GDM1 (cell line): ENCODE measurements around the gene AKT3.
"Not testable (repeated sequence)": the region's sequence is repeated elsewhere in the genome, so short reads cannot be mapped to it uniquely, and the experiment has no call there.

Source experiments
- DNase-seq: peaks from one replicate; lab custom pipeline; 2025; lab: John Stamatoyannopoulos, UW

Gene AKT3

GRCh38 chr1:243842161-243842560, 7.9 kb downstream of the AKT3 start:
- DNase-seq: no peak

- DNase-seq: no peak
Measured at GRCh38 chr1:243841507-243841906, 8.5 kb downstream of the AKT3 start.

- DNase-seq: no peak
Measured at GRCh38 chr1:243837907-243838535, 12.0 kb downstream of the AKT3 start.

- DNase-seq: no peak
Measured at GRCh38 chr1:243834130-243834529, 15.9 kb downstream of the AKT3 start.

DNA sequence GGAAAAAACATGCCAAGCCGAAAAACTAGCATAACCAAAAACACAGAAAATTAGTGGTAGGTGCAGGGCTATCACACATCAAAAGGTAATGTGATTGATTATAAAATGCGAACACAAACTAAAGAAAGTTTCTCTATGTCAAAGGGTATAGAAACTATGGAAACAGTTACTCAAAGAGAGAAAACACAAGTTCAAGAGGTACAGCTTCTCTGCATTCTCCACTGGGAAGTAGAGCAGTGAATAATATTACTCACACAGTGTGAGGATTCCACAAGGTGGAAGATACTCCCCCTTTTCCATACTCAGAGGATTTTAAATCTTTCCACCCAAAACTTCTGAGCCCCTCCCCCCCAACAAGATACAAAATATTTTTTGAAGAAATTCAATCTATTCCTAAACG, 18.6 kb downstream of the AKT3 start:
- DNase-seq: no peak

DNA sequence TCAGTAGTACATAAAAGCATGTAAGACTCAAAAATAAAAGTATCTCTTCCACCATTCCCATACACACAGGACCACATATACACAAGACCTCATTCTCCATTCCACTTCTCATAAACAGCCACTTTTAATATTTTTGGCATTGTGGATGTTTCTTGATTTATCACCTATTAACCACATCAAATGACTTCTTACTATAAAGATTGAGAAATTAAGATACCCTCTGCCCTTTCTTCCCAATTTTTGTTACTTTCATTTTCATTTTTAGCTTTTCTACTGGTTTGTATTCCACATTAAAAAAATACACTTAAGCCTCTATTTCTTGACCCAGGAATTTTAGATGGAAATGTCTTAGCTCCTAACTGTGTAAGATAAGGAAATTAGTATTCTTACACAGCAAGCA, 22.8 kb downstream of the AKT3 start:
- no peak for DNase-seq

DNA sequence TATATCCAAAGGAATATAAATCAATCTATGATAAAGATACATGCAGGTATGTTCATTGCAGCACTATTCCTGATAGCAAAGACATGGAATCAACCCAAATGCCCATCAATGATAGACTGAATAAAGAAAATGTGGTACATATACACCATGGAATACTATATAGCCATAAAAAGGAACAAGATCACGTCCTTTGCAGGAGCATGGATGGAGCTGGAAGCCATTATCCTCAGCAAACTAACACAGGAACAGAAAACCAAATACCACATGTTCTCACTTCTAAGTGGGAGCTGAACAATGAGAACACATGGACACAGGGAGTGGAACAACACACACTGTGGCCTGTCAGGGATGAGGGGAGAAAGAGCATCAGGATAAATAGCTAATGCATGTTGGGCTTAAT, 25.1 kb downstream of the AKT3 start:
- DNase-seq: not testable (repeated sequence)

DNA sequence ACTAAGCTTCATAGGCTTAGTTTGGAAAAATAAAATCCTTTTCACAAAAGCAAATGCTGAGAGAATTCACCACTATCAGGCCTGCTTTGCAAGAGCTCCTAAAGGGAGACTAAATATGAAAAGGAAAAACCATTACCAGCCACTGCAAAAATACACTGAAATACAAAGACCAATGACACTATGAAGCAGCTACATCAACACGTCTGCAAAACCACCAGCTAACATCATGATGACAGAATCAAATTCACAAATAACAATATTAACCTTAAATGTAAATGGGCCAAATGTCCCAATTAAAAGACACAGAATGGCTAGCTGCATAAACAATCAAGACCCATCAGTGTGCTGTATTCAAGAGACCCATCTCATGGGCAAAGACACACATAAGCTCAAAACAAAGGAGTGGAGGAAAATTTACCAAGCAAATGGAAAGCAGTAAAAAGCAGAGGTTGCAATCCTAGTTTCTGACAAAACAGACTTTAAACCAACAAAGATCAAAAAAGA, 28.8 kb downstream of the AKT3 start:
- no peak for DNase-seq

GRCh38 chr1:243819438-243819839, 30.6 kb downstream of the AKT3 start:
- no peak for DNase-seq

DNA sequence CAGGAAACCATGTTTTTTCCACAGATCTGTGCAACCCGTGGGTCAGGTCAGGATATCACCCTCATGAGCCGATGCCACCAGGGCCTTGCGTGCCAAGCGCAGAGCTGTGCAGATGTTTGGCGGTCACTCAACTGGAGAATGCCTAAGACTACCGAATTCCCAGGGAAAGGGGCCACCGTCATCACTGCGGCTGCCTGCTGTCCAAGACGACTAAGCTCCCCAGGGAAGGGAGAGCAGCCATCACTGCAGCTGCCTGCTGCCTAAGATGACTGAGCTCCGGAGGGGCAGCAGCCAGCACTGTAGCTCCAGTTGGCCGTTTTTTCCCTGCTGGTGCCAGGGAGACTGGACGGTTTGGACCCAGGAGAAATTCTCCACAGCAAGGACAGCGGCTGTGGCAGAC, 31.1 kb downstream of the AKT3 start:
- no peak for DNase-seq

DNA sequence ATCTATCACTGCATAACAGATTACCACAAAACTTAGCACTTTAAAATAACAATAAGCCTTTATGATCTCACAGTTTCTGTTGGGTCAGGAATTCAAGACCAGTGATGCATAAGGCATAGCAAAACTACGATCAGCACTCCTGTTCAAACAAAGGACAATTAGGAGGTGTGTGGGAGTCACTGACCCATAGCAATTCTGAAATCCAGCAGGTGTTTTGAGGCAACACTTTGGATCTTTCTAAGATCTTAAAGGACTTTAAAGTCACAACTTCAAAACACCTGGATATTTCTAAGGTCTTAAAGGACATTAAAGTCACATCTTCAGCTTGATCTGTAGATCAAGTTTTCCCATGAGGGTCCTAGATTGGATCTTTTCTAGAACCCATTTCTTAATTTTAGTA, 35.3 kb downstream of the AKT3 start:
- no peak for DNase-seq

DNA sequence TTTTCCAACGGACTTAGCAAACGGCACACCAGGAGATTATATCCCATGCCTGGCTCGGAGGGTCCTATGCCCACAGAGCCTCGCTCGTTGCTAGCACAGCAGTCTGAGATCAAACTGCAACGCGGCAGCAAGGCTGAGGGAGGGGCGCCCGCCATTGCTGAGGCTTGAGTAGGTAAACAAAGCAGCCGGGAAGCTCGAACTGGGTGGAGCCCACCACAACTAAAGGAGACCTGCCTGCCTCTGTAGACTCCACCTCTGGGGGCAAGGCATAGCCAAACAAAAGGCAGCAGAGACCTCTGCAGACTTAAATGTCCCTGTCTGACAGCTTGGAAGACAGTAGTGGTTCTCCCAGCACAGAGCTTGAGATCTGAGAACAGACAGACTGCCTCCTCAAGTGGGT, 42.7 kb downstream of the AKT3 start:
- not testable (repeated sequence) for DNase-seq

GRCh38 chr1:243806310-243806709, 43.7 kb downstream of the AKT3 start:
- DNase-seq: no peak

GRCh38 chr1:243802736-243803135, 47.3 kb downstream of the AKT3 start:
- no peak for DNase-seq

DNA sequence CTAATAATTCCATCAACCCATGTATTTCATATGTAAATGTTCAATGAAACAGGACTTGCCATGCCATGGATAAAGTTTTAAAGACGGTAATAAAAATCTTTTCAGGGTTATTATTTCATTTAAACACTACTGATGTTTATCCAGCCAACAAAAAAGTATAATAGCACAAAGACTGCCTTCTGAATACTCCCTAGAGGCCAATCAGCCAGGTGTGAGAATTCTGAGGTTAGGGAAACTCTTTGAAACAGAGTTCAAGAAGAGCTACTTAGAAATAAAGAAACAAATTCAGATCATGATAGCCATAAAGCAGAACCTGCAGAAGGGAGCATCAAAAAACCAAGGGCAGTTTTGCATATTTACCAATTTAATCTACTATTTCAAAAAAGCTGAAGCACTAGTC, 48.7 kb downstream of the AKT3 start:
- no peak for DNase-seq

GRCh38 chr1:243799908-243800307, 50.1 kb downstream of the AKT3 start:
- DNase-seq: no peak

- DNase-seq: no peak
Measured at GRCh38 chr1:243798726-243799125, 51.3 kb downstream of the AKT3 start.

DNA sequence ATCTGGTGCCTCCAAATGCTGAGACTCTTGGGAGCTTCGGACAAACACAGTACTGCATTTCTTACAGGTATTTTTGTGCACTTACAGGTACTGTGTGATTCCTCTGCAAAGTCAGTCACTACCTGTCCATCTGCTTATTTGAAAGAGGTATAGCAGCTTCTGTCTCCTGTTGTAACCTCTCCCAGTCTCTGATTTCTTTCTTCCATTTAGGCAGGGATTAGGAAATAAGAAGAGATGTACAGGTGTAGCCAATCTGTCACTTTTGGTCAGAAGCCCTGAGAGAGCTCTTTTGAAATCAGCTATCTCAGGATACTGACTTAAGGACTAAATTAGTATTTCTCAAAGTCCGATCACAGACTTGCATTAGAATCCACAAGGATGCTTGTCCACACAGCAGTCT, 54.0 kb downstream of the AKT3 start:
- no peak for DNase-seq

DNA sequence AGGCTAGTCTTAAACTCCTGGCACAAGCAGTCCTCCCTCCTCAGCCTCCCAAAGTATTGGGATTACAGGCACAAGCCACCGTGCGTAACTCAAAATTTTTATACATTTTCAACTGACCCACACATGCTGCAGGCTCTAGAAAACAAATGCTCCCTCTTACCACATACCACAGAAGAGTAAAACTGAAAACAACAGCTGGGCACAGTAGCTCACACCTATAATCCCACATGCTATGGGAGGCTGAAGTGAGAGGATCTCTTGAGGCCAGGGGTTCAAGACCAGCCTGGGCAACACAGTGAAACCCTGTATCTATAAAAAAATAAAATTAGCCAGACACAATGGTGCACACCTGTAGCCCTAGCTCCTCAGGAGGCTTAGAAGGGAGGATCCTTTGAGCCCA, 56.7 kb downstream of the AKT3 start:
- DNase-seq: no peak

DNA sequence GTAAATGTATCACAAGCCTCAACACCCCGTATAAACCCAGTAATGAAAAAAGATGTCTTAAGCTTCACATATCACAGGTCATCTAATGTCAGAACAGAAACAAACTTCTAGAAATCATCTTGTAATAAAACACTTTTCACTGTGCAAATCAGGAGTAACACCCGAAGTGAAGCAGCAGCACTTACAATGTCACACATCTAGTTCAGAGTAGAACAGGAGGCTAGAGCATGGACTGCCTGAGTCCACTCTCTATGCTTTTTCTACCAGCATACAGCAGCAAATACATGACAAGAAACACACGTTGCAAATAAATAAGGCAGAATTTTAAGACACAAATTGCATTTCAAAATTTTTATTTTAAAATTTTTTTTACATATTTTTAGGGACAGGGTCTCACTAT, 57.2 kb downstream of the AKT3 start:
- no peak for DNase-seq

- no peak for DNase-seq
Measured at GRCh38 chr1:243792401-243792800, 57.6 kb downstream of the AKT3 start.

DNA sequence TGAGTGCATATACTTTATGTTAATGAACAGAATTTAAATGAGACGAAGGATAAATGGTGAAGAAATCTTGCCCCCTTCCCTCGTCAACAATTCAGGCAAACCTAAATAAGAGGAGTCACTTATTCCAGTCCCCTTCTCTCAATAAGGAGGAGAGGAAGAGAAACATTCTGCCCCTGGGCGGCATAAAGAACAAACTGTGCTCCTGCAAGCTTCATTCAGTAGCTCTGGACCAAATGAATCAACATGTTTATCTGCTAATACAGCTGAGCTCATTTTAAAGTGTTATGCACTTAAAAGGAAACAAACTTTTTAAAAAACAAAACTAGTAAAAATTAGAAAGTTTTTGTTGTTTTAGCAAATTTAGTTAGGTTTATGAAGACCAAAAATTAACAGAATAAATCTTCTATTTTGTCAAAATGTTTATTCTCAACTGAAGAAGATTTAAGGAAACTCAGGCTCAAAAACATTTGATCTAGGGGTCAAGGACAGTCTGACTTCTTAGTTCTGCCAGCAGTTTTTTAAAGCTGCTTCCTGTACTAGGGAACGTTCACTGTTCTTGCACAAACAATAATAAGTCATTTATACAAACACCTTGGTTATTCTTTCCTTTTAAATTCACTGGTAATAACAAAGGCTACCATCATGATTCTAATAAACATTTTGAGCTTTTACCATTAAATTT, 58.3 kb downstream of the AKT3 start:
- DNase-seq: no peak

DNA sequence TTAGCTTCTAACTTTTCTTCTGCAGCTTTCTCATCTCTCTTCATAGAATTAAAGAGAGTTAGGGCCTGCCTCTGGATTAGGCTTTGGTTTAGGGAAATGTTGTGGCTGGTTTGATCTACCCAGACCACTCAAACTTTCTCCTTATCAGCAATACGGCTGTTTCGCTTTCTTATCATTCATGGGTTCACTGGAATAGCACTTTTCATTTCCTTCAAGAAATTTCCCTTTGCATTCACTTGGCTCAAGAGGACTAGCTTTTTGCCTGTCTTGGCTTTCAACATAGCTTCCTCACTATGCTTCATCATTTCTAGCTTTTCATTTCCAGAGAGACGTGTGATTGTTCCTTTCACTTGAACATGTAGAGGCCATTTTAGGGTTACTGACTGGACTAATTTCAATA, 59.6 kb downstream of the AKT3 start:
- DNase-seq: no peak

- DNase-seq: no peak
Measured at GRCh38 chr1:243786531-243786930, 63.5 kb downstream of the AKT3 start.
